Epithelial cell of esophagus (primary cell): ENCODE measurements around the gene PLS1.

ENCODE experiments used
- DNase-seq: peaks from one replicate; pipeline ENCODE4 v3.0.0; 2010; ENCODE audit warnings: low read depth
- H3K4me3 ChIP-seq: 2 replicates; pipeline ENCODE4 v1.5.1; 2011; ENCODE audit warnings: mild to moderate bottlenecking, low read length, control low read depth
- CTCF ChIP-seq: IDR thresholded peaks from 2 replicates; pipeline ENCODE4 v1.5.1; 2011; ENCODE audit warnings: low read depth, mild to moderate bottlenecking, low read length, control low read depth, inconsistent platforms; ENCODE audit not compliant: insufficient read depth; ENCODE audit errors: missing control alignments

Gene PLS1

GRCh38 chr3:142754494-142754893, 158.3 kb downstream of the PLS1 start:
- no peak overlapping the region for H3K4me3 ChIP-seq
- TF ChIP-seq CTCF = no peak
- DNase-seq = no peak
